Measurements from ENCODE around the gene EED.
A peak's percentile ranks its signal among the peaks of the same experiment; 100 is the strongest.

EED gene
- 9.8 to 33.6 (median 21.6) reads per million in 18 experiments for total RNA-seq

GRCh38 chr11:86244522-86245368, at the start of gene EED:
Gene EED (plus strand): TSS chr11:86244753. CDS start chr11:86245230, 477 bp downstream.
- peak; percentile 97 to 98 for DNase-seq

GRCh38 chr11:86194998-86195397, 49.6 kb upstream of the EED start:
- DNase-seq = no peak

- DNase-seq = peak in 1 of 2 donors; percentile 21
Measured at GRCh38 chr11:86196085-86196696, 48.4 kb upstream of the EED start.

- no peak for DNase-seq
Measured at GRCh38 chr11:86196913-86197312, 47.6 kb upstream of the EED start.

- peak in 1 of 2 donors; percentile 46 for DNase-seq
Measured at GRCh38 chr11:86197448-86197847, 47.1 kb upstream of the EED start.

- no peak for DNase-seq
Measured at GRCh38 chr11:86198139-86198538, 46.4 kb upstream of the EED start.

- DNase-seq = no peak
Measured at GRCh38 chr11:86199354-86199753, 45.2 kb upstream of the EED start.

- DNase-seq = peak in 1 of 2 donors; percentile 23
Measured at GRCh38 chr11:86201371-86201884, 43.1 kb upstream of the EED start.

- peak; percentile 67 to 79 for DNase-seq
Measured at GRCh38 chr11:86202013-86202336, 42.6 kb upstream of the EED start.

- DNase-seq = no peak
Measured at GRCh38 chr11:86204356-86204755, 40.2 kb upstream of the EED start.

GRCh38 chr11:86205421-86206336, 38.9 kb upstream of the EED start:
- peak; percentile 85 to 94 for DNase-seq

- no peak for DNase-seq
Measured at GRCh38 chr11:86206337-86206695, 38.2 kb upstream of the EED start.

- no peak for DNase-seq
Measured at GRCh38 chr11:86207413-86207812, 37.1 kb upstream of the EED start.

GRCh38 chr11:86208572-86208971, 36.0 kb upstream of the EED start:
- no peak for DNase-seq

GRCh38 chr11:86209806-86210657, 34.5 kb upstream of the EED start:
- DNase-seq = no peak

- no peak for DNase-seq
Measured at GRCh38 chr11:86210898-86211297, 33.7 kb upstream of the EED start.

- peak in 1 of 2 donors; percentile 27 for DNase-seq
Measured at GRCh38 chr11:86211619-86212018, 32.9 kb upstream of the EED start.

- no peak for DNase-seq
Measured at GRCh38 chr11:86212019-86212611, 32.4 kb upstream of the EED start.

- DNase-seq = peak; percentile 84 to 95
Measured at GRCh38 chr11:86214710-86215109, 29.8 kb upstream of the EED start.

- DNase-seq = peak; percentile 85 to 86
Measured at GRCh38 chr11:86218125-86219084, 26.1 kb upstream of the EED start.
